Stimulated activated CD4-positive, alpha-beta T cell treated with anti-CD3 and anti-CD28 coated beads, Interleukin-12 subunit alpha, Interleukin-12 subunit beta, amount 100 ng/mL, for 24 hours (primary cell): ENCODE data around the gene CAMTA1.

Source experiments
- DNase-seq, 2 experiments: peaks; one replicate each; pipeline ENCODE4 v3.0.0-alpha.2; 2020; ENCODE audit warnings: low read depth in 2 of 2

CAMTA1 gene

DNA sequence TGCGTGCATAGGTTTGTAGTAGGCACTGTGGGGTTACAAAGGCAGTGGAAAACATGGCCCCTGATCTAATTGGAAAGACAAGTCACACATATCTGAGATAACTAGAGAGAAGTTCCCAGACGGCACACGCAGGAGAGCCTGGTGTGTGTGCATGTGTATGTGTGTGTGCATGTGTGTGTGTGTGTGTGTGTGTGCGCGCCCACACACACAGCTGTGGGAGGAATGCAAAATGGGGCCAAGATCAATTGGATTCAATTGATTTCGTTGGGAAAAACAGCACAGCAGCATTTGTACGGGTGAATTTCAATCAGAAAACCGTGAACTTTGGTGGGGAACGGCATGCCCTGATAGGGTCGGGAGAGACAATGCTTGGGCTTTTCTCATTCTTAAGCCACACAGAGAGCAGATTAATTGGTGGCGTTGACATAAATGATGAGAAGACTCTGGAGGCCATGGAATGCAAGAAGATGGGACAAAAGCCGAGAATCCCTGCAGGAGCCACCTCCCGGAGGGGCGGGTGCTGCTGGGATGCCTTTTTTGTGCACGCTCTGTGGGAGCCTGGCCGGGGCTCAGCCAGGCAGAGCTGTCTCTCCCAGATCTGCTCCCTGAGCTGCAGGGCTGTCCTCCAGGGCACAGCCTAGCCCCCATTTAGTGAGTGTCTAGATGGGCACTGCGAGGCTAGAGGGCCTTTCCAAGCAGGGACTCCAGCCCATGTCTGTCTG is 322.0 kb downstream of the CAMTA1 start:
- no peak for DNase-seq

GRCh38 chr1:7108251-7108650 is 323.0 kb downstream of the CAMTA1 start:
- DNase-seq: no peak

GRCh38 chr1:7109901-7110300 is 324.6 kb downstream of the CAMTA1 start:
- DNase-seq: no peak

GRCh38 chr1:7110321-7110720 is 325.1 kb downstream of the CAMTA1 start:
- no peak for DNase-seq

DNA sequence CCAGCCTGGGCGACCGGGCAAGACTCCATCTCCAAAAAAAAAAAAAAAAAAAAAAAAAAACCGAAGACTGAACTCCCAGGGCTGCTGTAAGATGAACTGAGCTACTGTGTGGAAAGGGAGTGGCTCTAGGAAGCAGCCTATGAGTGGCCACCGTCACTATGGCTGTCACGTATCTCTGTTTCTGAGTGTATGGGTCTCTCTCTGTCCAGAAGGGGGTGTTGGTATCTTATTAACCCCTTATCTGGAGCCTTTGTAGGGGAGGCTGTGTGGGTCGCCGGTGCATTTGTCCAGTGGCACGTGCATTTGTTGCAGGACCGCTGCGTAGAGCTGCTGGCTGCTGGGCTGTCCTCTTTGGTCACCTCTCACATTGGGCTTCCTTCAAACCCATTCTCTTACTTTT is 326.6 kb downstream of the CAMTA1 start:
- no peak for DNase-seq

- DNase-seq: no peak
Observed at GRCh38 chr1:7113136-7113535, 327.9 kb downstream of the CAMTA1 start.

DNA sequence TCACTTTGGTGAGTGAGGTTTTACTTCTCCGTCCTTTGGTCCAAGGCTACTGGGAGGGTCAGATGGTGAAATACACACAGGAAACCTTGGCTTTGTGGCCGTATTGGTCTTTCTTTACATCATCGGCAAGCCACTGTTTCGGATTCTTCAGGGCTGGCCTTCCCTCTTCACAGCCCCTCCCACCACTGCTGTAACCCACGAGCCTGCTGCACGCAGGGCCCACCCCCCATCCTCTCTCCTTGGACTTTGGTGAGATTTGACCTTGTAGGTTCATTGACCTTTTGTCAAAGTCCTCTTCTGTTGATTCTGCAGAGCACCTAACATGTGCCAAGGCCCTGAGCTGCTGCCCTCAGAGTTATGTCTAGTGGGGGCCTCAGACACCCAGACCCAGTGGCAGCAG is 328.6 kb downstream of the CAMTA1 start:
- DNase-seq: no peak

GRCh38 chr1:7116001-7116400 is 330.7 kb downstream of the CAMTA1 start:
- no peak for DNase-seq

DNA sequence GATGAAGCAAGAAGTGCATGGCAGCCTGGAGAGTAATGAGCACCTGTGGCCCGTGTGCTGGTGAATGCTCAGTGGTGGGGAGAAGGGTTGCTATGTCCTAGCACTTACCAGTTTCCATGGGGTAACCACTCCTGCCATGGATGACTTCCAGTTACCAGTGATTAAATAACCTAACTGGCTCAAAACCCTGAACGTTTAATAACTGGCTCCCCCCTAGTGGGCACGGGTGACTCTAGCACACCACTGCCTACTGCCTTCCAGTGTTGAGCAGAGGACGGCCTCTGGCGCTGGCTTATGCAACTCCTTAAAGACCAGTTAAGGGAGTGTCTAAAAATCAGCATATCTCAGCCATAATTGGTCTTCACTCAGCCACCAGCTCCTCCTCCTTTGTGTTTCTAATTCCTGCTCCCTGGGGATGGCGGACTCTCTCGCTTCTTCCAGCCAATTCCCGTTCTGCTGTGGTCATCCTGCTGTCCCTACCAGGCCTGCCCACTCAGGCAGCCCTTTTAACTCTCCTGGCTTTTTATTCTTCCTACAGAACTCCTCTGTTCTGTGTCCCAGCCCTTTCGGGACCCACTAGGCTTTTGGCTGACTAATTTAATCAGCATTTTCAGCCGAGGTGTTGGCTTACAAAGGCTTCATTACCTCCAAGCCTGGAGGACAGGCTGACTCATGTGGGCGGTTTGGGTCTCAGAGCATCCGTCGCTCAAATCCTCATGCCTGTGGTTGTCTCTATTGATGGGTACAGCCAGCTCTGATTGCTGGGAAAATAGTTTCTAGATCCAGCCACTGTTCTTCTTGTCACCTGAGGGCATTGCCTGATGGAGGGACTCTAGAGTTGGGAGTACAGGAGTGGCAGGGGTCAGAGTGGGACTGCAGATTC is 332.4 kb downstream of the CAMTA1 start:
- no peak for DNase-seq

DNA sequence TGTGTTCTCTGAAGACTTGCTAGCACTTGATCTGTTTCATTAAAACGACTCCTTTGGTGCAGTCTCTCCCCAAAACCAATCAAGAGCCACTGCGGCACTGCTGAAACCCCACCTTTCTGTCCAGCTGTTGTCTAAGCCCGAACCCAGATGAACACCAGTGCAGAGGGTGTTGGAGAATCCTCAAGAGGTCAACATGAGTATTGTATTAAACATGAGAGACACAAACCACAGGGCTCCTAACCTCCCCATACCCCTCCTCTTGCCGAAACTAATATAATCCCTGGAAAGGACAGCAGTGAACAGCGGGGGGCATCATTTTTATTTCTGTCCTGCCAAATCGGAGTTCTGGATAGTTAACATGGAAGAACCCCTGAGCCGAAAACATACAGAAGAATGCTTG is 333.9 kb downstream of the CAMTA1 start:
- DNase-seq: no peak

DNA sequence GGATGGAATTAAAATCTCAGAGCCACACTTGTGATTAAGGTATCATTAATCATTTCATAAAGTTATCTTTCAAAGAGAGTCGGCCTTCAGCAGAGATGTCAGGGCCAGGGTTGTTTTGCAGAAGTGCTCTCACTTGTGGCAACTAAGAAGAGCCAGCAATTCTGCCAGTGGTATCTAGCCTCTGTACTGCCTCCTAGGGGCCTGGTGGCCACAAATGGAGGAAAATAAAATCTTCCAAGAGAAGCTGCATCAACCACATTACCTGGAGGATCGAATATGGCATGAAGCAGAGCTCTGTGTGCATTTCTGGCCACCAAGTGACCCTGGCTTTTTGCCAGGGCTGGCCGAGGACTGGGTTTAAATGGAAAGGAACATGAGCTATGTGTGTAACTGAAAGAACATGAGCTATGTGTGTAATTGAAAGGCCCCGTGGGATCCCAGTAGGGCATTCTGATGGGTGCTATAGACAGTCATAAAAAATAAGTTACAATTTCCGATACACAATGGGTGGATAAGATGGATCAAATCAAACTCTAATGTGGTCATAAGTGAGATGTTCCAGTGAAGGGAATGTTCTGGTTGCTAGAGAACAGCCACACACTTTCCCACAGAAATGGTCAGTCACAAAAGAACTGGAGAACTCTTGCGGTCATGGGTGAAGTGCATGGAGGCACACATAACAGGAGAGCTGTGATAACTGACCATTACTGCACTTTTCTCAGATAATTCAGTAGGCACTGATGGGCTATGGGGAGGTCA is 335.8 kb downstream of the CAMTA1 start:
- no peak for DNase-seq

GRCh38 chr1:7121622-7121988 is 336.4 kb downstream of the CAMTA1 start:
- DNase-seq: no peak

- DNase-seq: no peak
Observed at GRCh38 chr1:7127322-7128075, 342.2 kb downstream of the CAMTA1 start.

DNA sequence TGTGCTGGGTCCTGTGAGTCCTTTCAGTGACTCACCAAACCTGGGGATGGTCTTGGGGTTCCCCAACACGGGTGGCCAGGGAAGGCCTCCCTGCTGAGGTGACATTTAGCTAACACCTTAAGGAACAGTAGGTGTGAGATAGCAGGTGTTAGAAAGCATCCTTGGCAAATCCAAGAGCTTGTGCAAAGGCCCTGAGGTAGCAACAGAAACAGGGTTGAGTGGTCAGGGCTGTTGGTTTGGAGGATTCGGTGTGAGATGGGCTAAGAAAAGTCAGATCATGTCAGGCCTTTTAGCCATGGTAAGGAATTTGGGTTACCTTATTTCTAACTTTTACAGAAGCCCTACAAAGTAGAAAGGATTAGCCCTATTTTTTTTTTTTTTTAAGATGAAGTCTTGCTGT is 343.0 kb downstream of the CAMTA1 start:
- DNase-seq: no peak

- no peak for DNase-seq
Observed at GRCh38 chr1:7130127-7130526, 344.9 kb downstream of the CAMTA1 start.

GRCh38 chr1:7135493-7135892 is 350.2 kb downstream of the CAMTA1 start:
- no peak for DNase-seq

DNA sequence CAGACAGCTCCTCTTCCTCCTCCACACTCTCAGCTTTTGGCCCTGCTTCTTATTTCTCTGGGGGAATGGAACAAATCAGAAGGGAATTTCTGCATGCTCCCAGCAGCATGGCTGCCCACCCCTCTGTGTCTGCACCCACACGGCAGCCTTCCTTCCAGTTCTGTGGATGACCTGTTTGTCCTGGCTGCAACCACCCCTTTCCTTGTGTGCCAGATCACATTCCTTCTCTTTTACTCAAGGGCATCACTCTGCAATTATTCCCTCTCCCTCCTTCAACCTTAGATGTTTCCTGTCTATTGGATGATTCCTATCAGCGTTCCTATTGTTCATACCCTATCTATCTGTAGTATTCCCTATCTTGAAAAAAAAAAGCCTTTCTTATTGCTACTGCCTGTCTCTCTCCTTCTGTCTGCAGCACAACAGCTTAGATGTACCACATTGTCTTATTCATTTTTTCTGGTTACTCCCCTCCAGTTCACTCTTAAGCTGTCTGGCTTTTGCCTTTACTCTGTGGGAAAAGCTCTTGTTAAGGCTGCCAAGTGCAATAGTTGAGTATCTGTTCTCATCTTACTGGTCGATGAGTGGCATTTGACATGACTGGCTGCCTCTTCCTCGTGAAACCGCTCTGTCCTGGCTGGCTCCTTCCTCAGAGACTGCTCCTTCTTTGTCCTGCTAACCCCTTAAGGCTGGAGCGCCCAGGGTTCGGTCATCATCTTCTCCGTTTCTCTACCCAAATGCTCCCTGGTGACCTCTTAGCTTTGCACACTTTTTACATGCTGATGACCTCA is 351.1 kb downstream of the CAMTA1 start:
- no peak for DNase-seq

GRCh38 chr1:7140251-7140650 is 355.0 kb downstream of the CAMTA1 start:
- DNase-seq: no peak

DNA sequence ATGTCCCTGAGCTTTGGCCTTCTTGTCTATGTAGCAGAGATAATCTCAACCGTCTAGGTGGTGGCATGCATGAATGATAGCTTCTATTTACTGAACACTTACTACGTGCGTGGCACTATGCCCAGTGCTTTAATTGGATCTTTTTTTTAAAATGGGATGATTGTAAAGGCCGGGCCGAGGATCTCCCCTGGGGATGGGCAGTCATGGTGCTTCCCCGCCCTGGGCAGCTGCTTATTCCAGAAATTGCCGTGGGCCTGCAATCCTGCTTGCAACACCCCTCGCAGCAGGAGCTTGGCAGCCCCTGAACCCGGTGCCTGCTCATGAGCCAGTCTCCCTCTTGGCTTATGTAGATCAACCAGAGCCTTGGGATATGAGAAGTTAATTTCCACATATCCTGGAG is 360.7 kb downstream of the CAMTA1 start:
- DNase-seq: no peak

- no peak for DNase-seq
Observed at GRCh38 chr1:7146710-7147109, 361.5 kb downstream of the CAMTA1 start.
